Naive thymus-derived CD8-positive, alpha-beta T cell (primary cell): ENCODE data around the gene CCP110. TPM values are rescaled to one million over a fixed set of nuclear protein-coding genes. Genes with fewer than 3 reads are reported as not detected.

Experiments
- ATAC-seq, 2 donors: fragments of 150-1000 bp; cut with Tn5 transposase in 1 of 2; sonication (Bioruptor Pico), chemical (Tn5 transposase) in 1 of 2; 1 replicate in 1 of 2; 2 replicates in 1 of 2; pipeline ENCODE4 v1.10.0; 2021; ENCODE audit warnings: mild to moderate bottlenecking in 2 of 2, moderate library complexity in 2 of 2
- POLR2A ChIA-PET: fragments of 350-600 bp; sonication (Branson Sonifier 250); formaldehyde crosslinking; loops from one replicate; lab custom pipeline; 2021; ENCODE audit warnings: antibody characterized with exemption; lab: Charles Lee
- DNase-seq, 10 donors: peaks; one replicate each; pipeline versions ENCODE4 v3.0.0 to v3.0.0-alpha.2; 2020 to 2022
- H3K27ac Mint-ChIP-seq, 10 donors: one replicate each; pipeline ENCODE4 v1.8.0; 2020 to 2022; ENCODE audit warnings: mild to moderate bottlenecking in 10 of 10, mixed read lengths in 10 of 10, moderate library complexity in 4 of 10, inconsistent platforms in 1 of 10
- H3K27me3 Mint-ChIP-seq, 5 donors: one replicate each; pipeline ENCODE4 v1.8.0; 2021 to 2022; ENCODE audit warnings: mixed read lengths in 5 of 5
- H3K36me3 Mint-ChIP-seq, 3 donors: one replicate each; pipeline ENCODE4 v1.8.0; 2020 to 2022; ENCODE audit warnings: mixed read lengths in 3 of 3, mild to moderate bottlenecking in 2 of 3, inconsistent platforms in 1 of 3
- H3K4me1 Mint-ChIP-seq, 4 donors: one replicate each; pipeline ENCODE4 v1.8.0; 2021 to 2022; ENCODE audit warnings: mixed read lengths in 4 of 4
- H3K4me3 Mint-ChIP-seq, 10 donors: one replicate each; pipeline ENCODE4 v1.8.0; 2020 to 2022; ENCODE audit warnings: mild to moderate bottlenecking in 10 of 10, mixed read lengths in 10 of 10, moderate library complexity in 6 of 10, inconsistent platforms in 1 of 10
- H3K9me3 Mint-ChIP-seq, 9 donors: one replicate each; pipeline ENCODE4 v1.8.0; 2020 to 2022; ENCODE audit warnings: mixed read lengths in 9 of 9, mild to moderate bottlenecking in 3 of 9, inconsistent platforms in 1 of 9, moderate library complexity in 1 of 9
- polyA plus RNA-seq, 3 donors: library from polyadenylated mRNA; unstranded; fragments of 300-500 nt; fragmentation: Illumina TruSeq; gene quantifications; one replicate each; pipeline ENCODE4 v1.2.3, GENCODE V29; 2021
- total RNA-seq, 8 experiments: library from RNA in 2 of 8; stranded (reverse) in 2 of 8; gene quantifications; one replicate each; pipeline ENCODE4 v1.2.3 and lab custom pipeline; 2021 to 2026

The CCP110 gene
- total and polyA plus RNA-seq, 5 experiments from 2014 or later, result 7.5 to 20.5 (median 11.3) TPM

DNA sequence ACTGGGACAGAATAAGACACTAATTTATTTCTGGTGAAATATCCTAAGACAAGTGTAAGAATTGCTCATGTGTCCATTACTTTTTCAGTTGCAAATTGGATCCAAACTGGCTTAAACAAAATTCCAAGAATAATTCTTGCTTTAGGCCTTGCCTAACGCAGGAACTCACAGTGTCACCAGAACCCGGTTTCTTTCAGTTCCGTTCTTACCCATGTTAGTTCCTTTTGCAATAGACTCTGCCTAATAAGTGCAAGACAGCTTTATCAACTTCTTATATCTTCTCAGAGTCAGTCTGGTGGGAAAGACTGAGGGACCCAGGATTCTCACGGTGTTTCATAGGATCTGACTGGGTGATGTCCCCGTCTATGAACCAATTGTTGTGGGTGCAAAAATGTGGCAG is 26.6 kb upstream of the CCP110 start:
- ATAC-seq (no peak), DNase-seq (no peak)
- POLR2A ChIA-PET, result no interaction called here
- no peak overlapping the region for H3K4me3 Mint-ChIP-seq
- peaks cover 1 to 10% (median 9%) of the 10 kb centered on the region in 4 donors for H3K4me1 Mint-ChIP-seq
- H3K27ac Mint-ChIP-seq, result peak overlapping the region in 2 of 10 donors; percentile 21 to 58
- no peaks in the 10 kb centered on the region for H3K27me3 Mint-ChIP-seq
- peaks cover 6 to 34% (median 11%) of the 10 kb centered on the region in 3 donors for H3K36me3 Mint-ChIP-seq
- no peaks in the 10 kb centered on the region for H3K9me3 Mint-ChIP-seq

DNA sequence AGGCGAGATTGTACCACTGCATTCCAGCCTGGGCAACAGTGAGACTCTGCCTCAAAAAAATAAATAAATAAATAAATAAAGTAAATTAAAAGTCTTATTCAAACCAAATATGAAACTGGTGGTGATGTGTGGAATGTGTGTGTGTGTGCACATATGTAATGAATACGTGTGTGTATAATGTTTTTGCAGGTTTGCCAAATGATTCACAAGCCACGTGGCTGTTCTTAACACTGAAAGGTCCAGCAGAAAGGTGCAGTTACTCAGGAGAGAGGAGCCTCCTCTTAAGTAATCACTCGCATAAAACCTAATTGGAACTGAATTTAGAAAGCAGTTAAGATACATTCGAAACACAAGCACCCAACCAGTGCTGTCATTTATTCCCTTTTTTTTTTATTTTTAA is 24.7 kb upstream of the CCP110 start:
- no peak overlapping the region for H3K27ac Mint-ChIP-seq
- ATAC-seq (no peak), DNase-seq (no peak)
- H3K9me3 Mint-ChIP-seq, result no peaks in the 10 kb centered on the region
- no peaks in the 10 kb centered on the region for H3K27me3 Mint-ChIP-seq
- H3K4me3 Mint-ChIP-seq, result no peak overlapping the region
- peaks cover 1 to 3% (median 2%) of the 10 kb centered on the region in 4 donors for H3K4me1 Mint-ChIP-seq
- POLR2A ChIA-PET, result no interaction called here
- peaks cover 6 to 50% (median 22%) of the 10 kb centered on the region in 3 donors for H3K36me3 Mint-ChIP-seq

DNA sequence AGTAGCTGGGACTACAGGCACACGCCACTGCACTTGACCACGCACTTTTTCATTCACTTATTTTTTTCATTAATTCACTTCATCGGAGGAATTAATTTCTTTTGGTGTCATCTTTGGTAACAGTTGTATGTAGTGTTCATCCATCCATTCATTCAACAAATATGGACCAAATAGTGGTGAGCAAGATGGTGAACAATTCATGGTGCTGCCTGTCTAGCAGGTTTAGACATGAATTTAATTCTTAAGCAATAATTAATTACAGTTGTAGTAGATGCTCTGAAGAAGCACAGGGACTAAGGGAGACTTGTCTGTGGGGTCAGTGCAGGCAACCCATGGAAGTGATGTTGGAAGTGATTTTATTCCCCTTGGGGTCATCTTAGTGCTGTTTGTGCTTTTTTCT is 24.3 kb upstream of the CCP110 start:
- no peak overlapping the region for H3K4me3 Mint-ChIP-seq
- H3K36me3 Mint-ChIP-seq, result peaks cover 6 to 53% (median 23%) of the 10 kb centered on the region in 3 donors
- no peaks in the 10 kb centered on the region for H3K9me3 Mint-ChIP-seq
- H3K27ac Mint-ChIP-seq, result no peak overlapping the region
- POLR2A ChIA-PET, result no interaction called here
- DNase-seq (no peak), ATAC-seq (no peak)
- H3K4me1 Mint-ChIP-seq, result no peaks in the 10 kb centered on the region
- H3K27me3 Mint-ChIP-seq, result no peaks in the 10 kb centered on the region

- no peaks in the 10 kb centered on the region for H3K4me1 Mint-ChIP-seq
- H3K4me3 Mint-ChIP-seq, result no peak overlapping the region
- POLR2A ChIA-PET, result no interaction called here
- no peaks in the 10 kb centered on the region for H3K9me3 Mint-ChIP-seq
- no peaks in the 10 kb centered on the region for H3K27me3 Mint-ChIP-seq
- peak; percentile 18 to 74 (median 48) for DNase-seq
- H3K36me3 Mint-ChIP-seq, result peaks cover 6 to 84% (median 34%) of the 10 kb centered on the region in 3 donors
- ATAC-seq, result peak; percentile 60 to 65
- H3K27ac Mint-ChIP-seq, result peak overlapping the region in 1 of 10 donors; percentile 67
These were observed 21.2 kb upstream of the CCP110 start for GRCh38 chr16:19502395-19503131.

DNA sequence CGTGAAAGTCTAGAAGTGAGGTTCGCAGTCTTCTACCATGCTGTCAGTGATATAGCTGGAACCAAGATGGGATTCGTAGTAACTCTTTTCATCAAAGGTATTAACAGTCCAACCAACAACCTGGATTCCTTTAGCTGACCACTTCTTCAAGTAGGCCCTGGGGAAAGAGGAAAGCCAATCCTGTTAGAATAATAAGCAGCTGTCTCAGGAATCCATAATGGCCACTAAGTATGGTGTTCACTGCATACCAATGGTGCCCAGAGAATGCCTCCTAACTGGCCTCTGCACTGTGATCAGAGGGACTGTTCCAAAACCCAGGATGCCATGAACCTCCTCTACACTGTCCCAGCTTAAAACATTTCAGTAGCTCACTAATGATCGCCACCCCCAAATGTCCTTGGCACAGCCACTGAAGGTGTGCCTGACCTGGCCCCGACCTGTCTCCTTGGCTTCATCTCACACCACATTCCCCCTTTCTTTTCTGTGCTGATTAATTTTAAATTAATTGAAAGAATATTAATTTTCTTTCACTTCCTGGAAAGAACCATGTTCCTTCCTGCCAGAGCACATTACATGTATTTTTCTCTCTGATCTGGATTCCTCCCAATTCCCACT is 20.2 kb upstream of the CCP110 start:
- Mint-ChIP-seq H3K4me1 (no peaks in the 10 kb centered on the region), H3K4me3 (no peak overlapping the region), H3K27me3 (no peaks in the 10 kb centered on the region), H3K36me3 (peaks cover 6 to 88% (median 34%) of the 10 kb centered on the region in 3 donors), H3K9me3 (no peaks in the 10 kb centered on the region), H3K27ac (peak overlapping the region in 1 of 10 donors; percentile 1)
- POLR2A ChIA-PET, result no interaction called here
- no peak for ATAC-seq
- no peak for DNase-seq

- H3K4me1 Mint-ChIP-seq, result no peaks in the 10 kb centered on the region
- POLR2A ChIA-PET, result no interaction called here
- no peaks in the 10 kb centered on the region for H3K9me3 Mint-ChIP-seq
- DNase-seq, result no peak
- peaks cover 6 to 81% (median 30%) of the 10 kb centered on the region in 3 donors for H3K36me3 Mint-ChIP-seq
- H3K27ac Mint-ChIP-seq, result peak overlapping the region in 3 of 10 donors; percentile 4 to 72 (median 42)
- no peaks in the 10 kb centered on the region for H3K27me3 Mint-ChIP-seq
- ATAC-seq, result no peak
- H3K4me3 Mint-ChIP-seq, result no peak overlapping the region
These were observed 18.0 kb upstream of the CCP110 start for GRCh38 chr16:19505600-19506303.

DNA sequence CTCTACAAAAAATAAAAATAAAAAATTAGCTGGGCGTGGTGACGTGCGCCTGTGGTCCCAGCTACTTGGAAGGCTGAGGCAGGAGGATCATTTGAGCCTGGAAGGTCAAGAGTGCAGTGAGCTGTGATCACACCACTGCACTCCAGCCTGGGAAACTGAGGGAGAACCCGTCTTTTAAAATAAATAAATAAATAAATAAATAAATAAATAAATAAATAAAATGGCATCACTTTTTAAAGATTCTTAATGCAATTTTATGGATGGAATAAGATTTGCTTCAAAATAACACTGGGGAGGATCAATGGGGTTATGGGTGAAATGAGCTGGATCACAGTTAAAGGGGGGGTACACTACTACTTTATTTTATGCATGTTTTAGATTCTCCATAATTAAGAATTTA is 16.8 kb upstream of the CCP110 start:
- H3K27me3 Mint-ChIP-seq, result no peaks in the 10 kb centered on the region
- peaks cover 0 to 77% (median 24%) of the 10 kb centered on the region in 3 donors for H3K36me3 Mint-ChIP-seq
- H3K27ac Mint-ChIP-seq, result no peak overlapping the region

GRCh38 chr16:19507867-19508266 is 15.9 kb upstream of the CCP110 start:
- Mint-ChIP-seq H3K4me1 (peaks cover 0 to 4% (median 2%) of the 10 kb centered on the region in 4 donors), H3K9me3 (no peaks in the 10 kb centered on the region), H3K27ac (no peak overlapping the region), H3K27me3 (no peaks in the 10 kb centered on the region), H3K36me3 (peaks cover 0 to 78% (median 20%) of the 10 kb centered on the region in 3 donors), H3K4me3 (no peak overlapping the region)
- no peak for ATAC-seq
- no peak for DNase-seq
- POLR2A ChIA-PET, result no interaction called here

More for the DNA sequence above, 16.8 kb upstream of the CCP110 start:
- Mint-ChIP-seq H3K9me3 (no peaks in the 10 kb centered on the region), H3K4me3 (no peak overlapping the region), H3K4me1 (peaks cover 0 to 3% (median 2%) of the 10 kb centered on the region in 4 donors)
- POLR2A ChIA-PET, result no interaction called here
- DNase-seq (no peak), ATAC-seq (no peak)

GRCh38 chr16:19512297-19512696 is 11.4 kb upstream of the CCP110 start:
- no peak overlapping the region for H3K4me3 Mint-ChIP-seq
- POLR2A ChIA-PET, result no interaction called here
- ATAC-seq (no peak), DNase-seq (no peak)
- H3K9me3 Mint-ChIP-seq, result no peaks in the 10 kb centered on the region
- no peaks in the 10 kb centered on the region for H3K27me3 Mint-ChIP-seq
- H3K27ac Mint-ChIP-seq, result peak overlapping the region in 3 of 10 donors; percentile 28 to 75 (median 39)
- peaks cover 0 to 74% (median 20%) of the 10 kb centered on the region in 3 donors for H3K36me3 Mint-ChIP-seq
- H3K4me1 Mint-ChIP-seq, result peaks cover 6 to 26% (median 21%) of the 10 kb centered on the region in 4 donors

- no peak for ATAC-seq
- Mint-ChIP-seq H3K27ac (peak overlapping the region in 1 of 10 donors; percentile 63), H3K9me3 (no peaks in the 10 kb centered on the region), H3K4me1 (peaks cover 9 to 35% (median 28%) of the 10 kb centered on the region in 4 donors), H3K4me3 (peak overlapping the region in 1 of 10 donors; percentile 26), H3K27me3 (no peaks in the 10 kb centered on the region), H3K36me3 (peaks cover 0 to 69% (median 24%) of the 10 kb centered on the region in 3 donors)
- POLR2A ChIA-PET, result interaction anchor here (1.2 kb wide), 1 partner anchor 11 kb away, joined by 4 read pairs; no protein-coding TSS in a partner anchor
- DNase-seq, result no peak
These were observed 10.2 kb upstream of the CCP110 start for GRCh38 chr16:19513377-19514053.

- Mint-ChIP-seq H3K27ac (peak overlapping the region in 1 of 10 donors; percentile 22), H3K9me3 (no peaks in the 10 kb centered on the region)
These were observed 8.0 kb upstream of the CCP110 start for GRCh38 chr16:19515757-19516156.

GRCh38 chr16:19517424-19518089 is 6.2 kb upstream of the CCP110 start:
- Mint-ChIP-seq H3K27me3 (no peaks in the 10 kb centered on the region), H3K36me3 (peaks cover 0 to 47% (median 24%) of the 10 kb centered on the region in 3 donors), H3K4me1 (peaks cover 25 to 62% (median 60%) of the 10 kb centered on the region in 4 donors), H3K27ac (peak overlapping the region in 1 of 10 donors; percentile 1), H3K9me3 (no peaks in the 10 kb centered on the region), H3K4me3 (peak overlapping the region in 1 of 10 donors; percentile 24)
- ATAC-seq, result no peak
- no peak for DNase-seq
- POLR2A ChIA-PET, result no interaction called here

More at GRCh38 chr16:19515757-19516156, 8.0 kb upstream of the CCP110 start:
- DNase-seq, result no peak
- Mint-ChIP-seq H3K36me3 (peaks cover 0 to 60% (median 24%) of the 10 kb centered on the region in 3 donors), H3K27me3 (no peaks in the 10 kb centered on the region), H3K4me3 (no peak overlapping the region), H3K4me1 (peaks cover 11 to 51% (median 44%) of the 10 kb centered on the region in 4 donors)
- ATAC-seq, result no peak
- POLR2A ChIA-PET, result no interaction called here
